C4-2B (cell line): Measurements from ENCODE around the gene RHEB.

Experiments used
- CTCF ChIP-seq: fragments of 450-650 bp; conservative IDR thresholded peaks from 2 replicates; pipeline ENCODE4 v1.5.1; 2017; ENCODE audit warnings: mild to moderate bottlenecking
- ZFX ChIP-seq: fragments of 450-650 bp; IDR thresholded peaks from 2 replicates; pipeline ENCODE4 v1.6.1; 2017

GRCh38 chr7:151420144-151420543, 99.6 kb downstream of the RHEB start:
- TF ChIP-seq CTCF (no peak), ZFX (no peak)
